Testis (tissue), 2 donors: ENCODE results near the gene ARID3A.

ENCODE experiments used
- POLR2A ChIP-seq: fragments of 450-650 bp; IDR thresholded peaks from one replicate; pipeline ENCODE4 v1.6.1; 2017; ENCODE audit warnings: antibody characterized with exemption, mild to moderate bottlenecking, moderate library complexity
- TF ChIP-seq, protein P1 (sequence below), 3 experiments: fragments of 450-650 bp in 2 of 3; fragments of 200-600 bp in 1 of 3; sonication (generic) in 1 of 3; IDR thresholded peaks; one replicate each; pipeline ENCODE4 v1.5.1; 2016 to 2019; ENCODE audit warnings: antibody characterized with exemption in 3 of 3, mild to moderate bottlenecking in 2 of 3, moderate library complexity in 1 of 3

GRCh38 chr19:901216-902092, 24.4 kb upstream of the ARID3A start:
- TF ChIP-seq POLR2A = no peak
- TF ChIP-seq, protein P1, sequence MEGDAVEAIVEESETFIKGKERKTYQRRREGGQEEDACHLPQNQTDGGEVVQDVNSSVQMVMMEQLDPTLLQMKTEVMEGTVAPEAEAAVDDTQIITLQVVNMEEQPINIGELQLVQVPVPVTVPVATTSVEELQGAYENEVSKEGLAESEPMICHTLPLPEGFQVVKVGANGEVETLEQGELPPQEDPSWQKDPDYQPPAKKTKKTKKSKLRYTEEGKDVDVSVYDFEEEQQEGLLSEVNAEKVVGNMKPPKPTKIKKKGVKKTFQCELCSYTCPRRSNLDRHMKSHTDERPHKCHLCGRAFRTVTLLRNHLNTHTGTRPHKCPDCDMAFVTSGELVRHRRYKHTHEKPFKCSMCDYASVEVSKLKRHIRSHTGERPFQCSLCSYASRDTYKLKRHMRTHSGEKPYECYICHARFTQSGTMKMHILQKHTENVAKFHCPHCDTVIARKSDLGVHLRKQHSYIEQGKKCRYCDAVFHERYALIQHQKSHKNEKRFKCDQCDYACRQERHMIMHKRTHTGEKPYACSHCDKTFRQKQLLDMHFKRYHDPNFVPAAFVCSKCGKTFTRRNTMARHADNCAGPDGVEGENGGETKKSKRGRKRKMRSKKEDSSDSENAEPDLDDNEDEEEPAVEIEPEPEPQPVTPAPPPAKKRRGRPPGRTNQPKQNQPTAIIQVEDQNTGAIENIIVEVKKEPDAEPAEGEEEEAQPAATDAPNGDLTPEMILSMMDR (IDR thresholded peaks at IDR 0.05) = no peak
